GM19467 (cell line): ENCODE measurements around the gene SMARCAL1.

Experiments
- ATAC-seq: cut with Tn5 transposase; IDR thresholded peaks from one replicate; pipeline ENCODE4 v1.9.1; 2021; ENCODE audit warnings: mild to moderate bottlenecking, moderate library complexity; ENCODE audit not compliant: unreplicated experiment

The SMARCAL1 gene

GRCh38 chr2:216426166-216426777, 14.0 kb downstream of the SMARCAL1 start:
- ATAC-seq: no peak

GRCh38 chr2:216426938-216427337, 14.7 kb downstream of the SMARCAL1 start:
- no peak for ATAC-seq

DNA sequence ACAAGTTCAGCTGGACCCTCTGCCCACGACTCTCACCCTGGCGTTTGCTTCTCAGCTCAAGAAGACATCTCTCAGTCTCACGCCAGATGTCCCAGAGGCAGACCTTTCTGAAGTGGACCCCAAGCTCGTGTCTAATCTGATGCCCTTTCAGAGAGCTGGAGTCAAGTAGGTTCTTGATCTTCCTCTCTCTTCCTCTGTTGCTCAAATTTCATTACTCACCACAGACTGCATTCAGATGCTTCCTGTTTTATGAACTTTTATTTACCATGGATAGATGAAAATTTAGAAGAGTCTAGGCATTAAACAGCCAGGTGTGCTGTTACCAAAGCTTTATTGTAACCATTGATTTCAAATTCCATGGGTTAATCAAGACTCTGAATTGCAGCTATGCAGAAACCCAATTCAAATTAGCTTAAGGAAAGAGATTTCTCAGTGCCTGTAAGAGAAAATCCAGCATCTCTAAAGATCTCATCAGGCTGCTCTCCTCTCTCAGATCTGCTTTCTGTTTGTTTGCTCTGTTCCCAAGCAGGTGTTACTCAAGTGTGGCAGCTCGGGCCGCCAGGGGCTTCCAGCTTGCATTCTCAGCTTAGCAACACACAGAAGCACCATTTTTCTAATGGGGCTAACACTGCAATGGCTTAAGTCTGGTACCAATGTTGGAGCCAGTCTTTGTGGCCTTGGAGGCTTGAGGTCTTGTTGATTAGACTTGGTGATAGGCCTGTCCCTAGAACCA, 16.5 kb downstream of the SMARCAL1 start:
- ATAC-seq: no peak

GRCh38 chr2:216429428-216429827, 17.1 kb downstream of the SMARCAL1 start:
- ATAC-seq: no peak

DNA sequence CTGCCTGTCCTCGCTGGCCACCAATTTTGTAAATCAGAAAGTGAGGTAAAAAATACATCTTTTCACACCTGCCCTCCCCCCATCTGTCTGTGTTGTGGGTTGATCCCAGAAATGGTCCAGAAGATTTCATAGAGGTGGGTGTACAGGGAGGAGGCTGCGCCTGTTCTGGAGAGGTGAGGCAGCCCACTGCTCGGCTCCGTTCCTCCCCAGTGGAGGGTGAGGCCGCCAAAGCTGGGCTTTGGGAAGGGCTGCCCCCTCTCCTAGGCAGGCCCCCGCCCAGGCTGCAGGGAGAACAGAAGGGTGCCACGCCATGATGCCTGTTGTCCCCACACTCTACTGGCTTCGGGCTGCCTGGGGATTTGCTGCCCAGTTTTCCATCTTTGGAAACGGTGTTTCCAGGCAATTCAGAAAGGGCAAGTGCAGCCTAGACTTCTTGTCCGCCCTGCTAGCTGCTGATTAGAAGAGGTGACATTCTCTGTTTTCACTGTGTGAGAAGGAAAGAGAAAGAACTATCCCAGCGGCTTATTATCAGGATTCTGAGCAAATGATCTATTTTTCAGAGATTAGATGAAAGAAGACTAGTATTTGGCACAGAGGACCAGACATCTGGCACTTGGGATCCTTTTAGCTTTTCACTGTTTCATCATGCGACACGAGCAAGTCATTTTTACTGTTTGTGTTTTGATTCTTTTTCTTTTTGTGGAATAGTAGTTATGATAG, 18.7 kb downstream of the SMARCAL1 start:
- ATAC-seq: no peak

DNA sequence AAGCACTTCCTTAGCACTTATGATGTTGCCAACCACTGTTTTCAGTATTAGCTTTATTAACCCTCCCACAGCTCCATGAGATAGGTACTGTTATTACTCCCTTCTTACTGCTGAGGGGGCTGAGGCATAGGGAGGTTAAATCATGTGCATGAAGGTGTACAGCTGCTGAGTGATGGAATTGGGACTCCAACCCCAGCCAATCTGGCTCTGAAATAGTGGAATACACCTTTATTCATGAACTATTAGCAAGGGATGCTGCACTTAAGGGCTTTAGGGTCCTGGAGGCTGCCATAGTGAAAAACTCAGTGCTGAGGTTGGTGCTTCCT, 19.2 kb downstream of the SMARCAL1 start:
- no peak for ATAC-seq

DNA sequence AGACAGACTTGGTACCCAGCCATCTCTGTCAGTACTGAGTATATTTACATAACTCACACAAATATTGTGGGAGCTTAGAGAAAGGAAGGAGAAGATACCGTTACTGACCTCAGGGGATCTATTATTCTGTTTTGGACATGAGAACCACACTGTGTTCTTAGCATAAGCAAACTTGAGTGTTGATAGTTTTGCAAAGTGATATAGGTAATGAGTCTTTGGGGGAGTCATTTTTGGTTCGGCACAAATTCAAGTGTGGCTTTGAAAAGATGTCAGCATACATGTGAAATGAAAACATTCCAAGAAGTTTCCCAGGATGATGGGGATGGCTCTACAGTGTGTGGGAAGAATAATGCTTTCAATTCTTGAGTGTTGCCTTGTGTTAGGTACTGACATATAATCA, 24.1 kb downstream of the SMARCAL1 start:
- ATAC-seq: no peak

DNA sequence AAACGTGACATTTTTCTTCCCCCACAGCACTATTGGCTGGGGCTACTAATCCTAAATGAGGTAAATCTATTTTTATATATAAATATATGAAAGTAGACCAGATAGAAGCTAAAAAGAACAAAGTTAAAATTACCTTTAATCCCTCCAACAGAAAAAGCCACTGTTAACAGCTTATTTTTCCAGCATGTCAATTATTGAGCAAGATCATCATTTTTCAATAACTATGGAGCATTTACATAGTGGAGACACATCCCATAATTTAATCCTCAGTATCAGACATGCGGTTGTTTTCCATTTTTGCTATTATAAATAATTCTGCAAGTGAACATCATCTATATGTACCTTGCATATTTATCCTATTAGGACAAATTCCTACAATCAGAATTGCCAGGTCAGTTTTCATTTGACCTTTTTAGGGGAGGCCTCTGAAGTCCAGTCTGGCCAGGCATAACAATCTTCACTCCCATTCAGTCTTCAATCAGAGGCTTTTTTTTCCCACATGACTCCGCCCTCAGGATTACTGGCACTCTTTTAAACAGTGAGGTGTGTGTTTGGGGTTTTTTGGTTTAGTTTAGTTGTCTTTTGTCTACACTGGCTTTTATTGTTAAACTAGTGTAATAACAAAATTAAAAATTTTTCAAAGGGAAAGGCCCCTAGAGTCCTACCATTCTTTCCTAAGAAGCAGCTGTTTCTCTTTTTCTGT, 29.2 kb downstream of the SMARCAL1 start:
- ATAC-seq: no peak

GRCh38 chr2:216445501-216445900, 33.2 kb downstream of the SMARCAL1 start:
- no peak for ATAC-seq

DNA sequence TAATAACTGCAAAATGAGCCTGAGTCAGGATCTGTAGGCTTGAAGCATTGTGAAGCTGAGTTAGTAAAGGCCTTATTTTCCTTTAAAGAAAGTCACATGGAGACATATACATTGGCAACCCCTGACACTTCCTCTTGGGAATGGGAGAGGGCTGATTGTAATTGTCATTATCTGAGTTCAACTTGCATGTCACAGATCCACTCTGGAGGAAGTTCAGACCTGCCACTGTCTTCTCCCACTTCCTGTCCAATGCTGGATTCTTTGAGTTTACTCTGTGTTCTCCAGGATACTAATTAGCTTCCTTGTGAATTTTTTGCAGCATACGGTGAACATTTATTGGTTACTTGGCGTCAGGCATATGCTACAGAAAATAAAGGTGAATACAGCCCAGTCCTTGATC, 34.1 kb downstream of the SMARCAL1 start:
- ATAC-seq: no peak

GRCh38 chr2:216447293-216447692, 35.0 kb downstream of the SMARCAL1 start:
- ATAC-seq: no peak

- ATAC-seq: no peak
Measured at GRCh38 chr2:216448829-216449228, 36.5 kb downstream of the SMARCAL1 start.

DNA sequence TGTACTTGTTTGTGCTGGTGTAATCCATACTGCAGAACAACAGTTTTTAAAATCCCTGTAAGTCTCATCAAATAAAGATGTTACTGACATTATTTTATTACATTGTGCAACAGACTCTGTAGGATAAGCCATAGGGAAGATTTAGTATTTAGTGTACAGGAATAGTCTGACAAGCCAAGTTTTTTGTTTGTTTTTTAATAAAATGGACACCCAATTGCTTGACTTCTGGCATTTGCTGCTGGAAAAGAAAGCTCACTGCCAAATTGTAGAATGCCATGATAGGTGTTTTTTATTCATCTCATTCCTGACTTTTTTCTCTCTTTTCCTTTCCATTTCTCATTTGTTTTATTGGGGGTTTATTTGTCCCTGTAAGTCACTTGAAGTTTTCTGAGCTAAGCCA, 38.1 kb downstream of the SMARCAL1 start:
- no peak for ATAC-seq

DNA sequence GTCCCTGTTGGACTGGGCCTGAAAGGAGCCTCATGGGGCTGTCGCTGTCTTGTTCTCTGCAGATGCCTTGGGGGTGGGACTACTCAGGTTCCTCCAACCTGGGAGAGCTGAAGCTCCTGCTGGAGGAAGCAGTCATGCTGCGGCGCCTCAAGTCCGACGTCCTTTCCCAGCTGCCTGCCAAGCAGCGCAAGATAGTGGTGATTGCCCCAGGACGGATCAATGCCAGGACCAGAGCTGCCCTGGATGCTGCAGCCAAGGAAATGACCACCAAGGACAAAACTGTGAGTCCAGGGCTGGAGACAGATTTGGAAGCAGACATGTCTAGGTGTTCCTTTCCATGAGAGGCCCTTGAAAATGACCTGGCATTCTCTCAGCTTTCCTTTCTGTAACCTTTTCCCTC, 38.5 kb downstream of the SMARCAL1 start:
- no peak for ATAC-seq

GRCh38 chr2:216453955-216454614, 41.8 kb downstream of the SMARCAL1 start:
- no peak for ATAC-seq

DNA sequence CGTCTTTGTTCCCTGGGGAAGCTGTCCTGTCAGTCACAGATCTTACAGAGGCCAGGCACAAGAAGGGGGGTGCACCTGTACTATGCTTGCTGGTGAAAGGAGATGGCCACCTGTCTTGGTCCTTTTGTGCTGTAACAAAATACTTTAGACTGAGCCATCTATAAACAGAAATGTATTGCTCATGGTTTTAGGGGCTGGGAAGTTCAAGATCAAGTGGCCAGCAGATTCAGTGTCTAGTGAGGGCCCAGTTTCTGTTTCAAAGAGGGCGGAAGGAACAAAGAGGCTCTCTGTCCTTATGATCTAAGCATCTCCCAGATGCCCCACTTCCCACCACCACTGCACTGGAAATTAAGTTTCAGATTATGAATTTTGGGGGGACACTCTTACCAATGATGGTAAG, 50.9 kb downstream of the SMARCAL1 start:
- ATAC-seq: no peak

DNA sequence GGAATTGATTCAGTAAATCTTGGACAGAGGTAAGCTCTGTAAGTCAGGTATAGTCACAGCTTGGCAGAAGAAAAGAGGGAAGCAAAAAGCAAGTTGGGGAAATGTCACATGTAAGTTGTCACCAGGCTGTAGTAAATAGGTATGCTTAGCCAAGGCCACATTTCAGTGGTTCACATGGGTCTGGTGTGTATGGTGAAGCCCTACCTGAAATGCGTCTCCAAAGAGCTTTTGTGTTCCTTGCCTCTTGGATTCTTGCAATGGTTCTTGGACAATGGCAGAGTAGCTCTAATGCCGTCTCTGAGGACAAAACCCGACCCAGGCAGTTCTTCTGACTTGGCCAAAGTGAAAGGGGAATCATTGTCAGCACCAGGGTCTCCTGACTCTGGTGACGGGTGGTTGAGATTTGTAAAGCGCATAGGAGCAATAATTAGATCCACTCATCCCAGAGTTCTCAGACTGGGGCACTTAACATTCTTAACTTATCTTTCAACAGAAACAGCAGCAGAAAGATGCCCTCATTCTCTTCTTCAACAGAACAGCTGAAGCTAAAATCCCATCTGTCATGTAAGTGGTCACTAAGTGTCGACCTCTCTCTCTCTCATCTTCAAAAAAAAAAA, 51.9 kb downstream of the SMARCAL1 start:
- ATAC-seq: no peak

GRCh38 chr2:216465579-216466195, 53.4 kb downstream of the SMARCAL1 start:
- ATAC-seq: no peak

DNA sequence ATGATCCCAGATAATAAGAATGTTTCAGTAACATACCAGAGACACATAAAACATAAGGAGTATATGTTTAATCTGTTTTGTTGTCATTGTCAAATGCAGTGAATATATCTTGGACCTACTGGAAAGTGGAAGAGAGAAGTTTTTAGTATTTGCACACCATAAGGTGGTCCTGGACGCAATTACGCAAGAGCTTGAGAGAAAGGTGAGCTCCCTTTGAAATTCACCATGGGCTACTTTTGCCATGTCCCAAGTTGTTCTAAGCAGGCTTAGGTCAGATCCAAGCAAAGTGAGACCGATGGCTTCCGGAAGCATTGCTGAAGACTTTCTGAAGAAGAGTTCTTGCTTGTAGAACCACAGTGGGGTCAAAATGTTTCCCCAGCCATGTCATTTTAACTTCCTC, 55.6 kb downstream of the SMARCAL1 start:
- ATAC-seq: no peak

DNA sequence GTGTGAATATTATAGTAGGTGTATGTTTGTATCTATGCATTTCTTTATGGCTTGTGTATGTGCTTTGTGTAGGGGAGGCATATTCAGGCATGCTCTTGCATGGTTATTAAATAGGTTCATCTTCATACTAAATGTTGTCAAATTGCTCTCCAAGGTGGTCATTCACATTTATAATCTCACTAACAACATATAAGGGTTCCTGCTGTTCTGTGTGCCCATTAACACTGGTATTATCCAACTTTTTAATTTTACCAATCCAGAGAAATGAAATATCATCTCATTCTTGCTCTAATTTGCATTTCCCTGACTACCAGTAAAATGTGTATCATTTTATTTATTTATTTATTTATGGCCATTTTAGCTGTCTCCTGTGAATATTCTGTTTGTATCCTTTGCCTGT, 57.4 kb downstream of the SMARCAL1 start:
- no peak for ATAC-seq
